Upper lobe of left lung (tissue), 4 donors: ENCODE data around the gene FBXO10.

ENCODE experiments used
- EP300 ChIP-seq, 4 donors: sonication (generic); formaldehyde crosslinking; IDR thresholded peaks; one replicate each; pipeline ENCODE4 v1.5.1; 2017; ENCODE audit warnings: antibody characterized with exemption in 4 of 4, control low read depth in 2 of 4
- POLR2AphosphoS5 ChIP-seq, 2 donors: sonication (generic); formaldehyde crosslinking; IDR thresholded peaks; one replicate each; pipeline ENCODE4 v1.5.1; 2017; ENCODE audit warnings: antibody characterized with exemption in 2 of 2
- TF ChIP-seq, protein P1 (sequence below), 6 experiments: fragments of 450-650 bp in 4 of 6; fragments of 200-600 bp in 2 of 6; sonication (generic) in 2 of 6; IDR thresholded peaks; one replicate each; pipeline ENCODE4 v1.5.1; 2016 to 2019; ENCODE audit warnings: antibody characterized with exemption in 6 of 6

GRCh38 chr9:37515620-37516258 lies 60.4 kb downstream of the FBXO10 start:
- TF ChIP-seq, protein P1, sequence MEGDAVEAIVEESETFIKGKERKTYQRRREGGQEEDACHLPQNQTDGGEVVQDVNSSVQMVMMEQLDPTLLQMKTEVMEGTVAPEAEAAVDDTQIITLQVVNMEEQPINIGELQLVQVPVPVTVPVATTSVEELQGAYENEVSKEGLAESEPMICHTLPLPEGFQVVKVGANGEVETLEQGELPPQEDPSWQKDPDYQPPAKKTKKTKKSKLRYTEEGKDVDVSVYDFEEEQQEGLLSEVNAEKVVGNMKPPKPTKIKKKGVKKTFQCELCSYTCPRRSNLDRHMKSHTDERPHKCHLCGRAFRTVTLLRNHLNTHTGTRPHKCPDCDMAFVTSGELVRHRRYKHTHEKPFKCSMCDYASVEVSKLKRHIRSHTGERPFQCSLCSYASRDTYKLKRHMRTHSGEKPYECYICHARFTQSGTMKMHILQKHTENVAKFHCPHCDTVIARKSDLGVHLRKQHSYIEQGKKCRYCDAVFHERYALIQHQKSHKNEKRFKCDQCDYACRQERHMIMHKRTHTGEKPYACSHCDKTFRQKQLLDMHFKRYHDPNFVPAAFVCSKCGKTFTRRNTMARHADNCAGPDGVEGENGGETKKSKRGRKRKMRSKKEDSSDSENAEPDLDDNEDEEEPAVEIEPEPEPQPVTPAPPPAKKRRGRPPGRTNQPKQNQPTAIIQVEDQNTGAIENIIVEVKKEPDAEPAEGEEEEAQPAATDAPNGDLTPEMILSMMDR (IDR thresholded peaks at IDR 0.05), result no peak
- TF ChIP-seq EP300 (IDR thresholded peaks at IDR 0.05) (no peak), POLR2AphosphoS5 (IDR thresholded peaks at IDR 0.05) (no peak)
